Hepatocyte (in vitro differentiated cells): ENCODE measurements around the gene TOP3A. TPM values are rescaled to one million over a fixed set of nuclear protein-coding genes. Genes with fewer than 3 reads are reported as not detected.
"Not testable (repeated sequence)": the region's sequence is repeated elsewhere in the genome, so short reads cannot be mapped to it uniquely, and the experiment has no call there.

Experiments
- DNase-seq: peaks from one replicate; pipeline ENCODE4 v3.0.0-alpha.2; 2016; ENCODE audit warnings: low spot score
- H2AFZ ChIP-seq: fragments of 200-600 bp; sonication (generic); 2 replicates; pipeline ENCODE4 v1.6.0; 2016; ENCODE audit warnings: antibody characterized with exemption, mild to moderate bottlenecking
- H3K27ac ChIP-seq: fragments of 200-600 bp; sonication (generic); 2 replicates; pipeline ENCODE4 v1.5.1; 2016; ENCODE audit warnings: mild to moderate bottlenecking
- H3K27me3 ChIP-seq: fragments of 200-600 bp; sonication (generic); 2 replicates; pipeline ENCODE4 v1.6.1; 2016
- H3K36me3 ChIP-seq: fragments of 200-600 bp; sonication (generic); replicated peaks from 2 replicates; pipeline ENCODE4 v1.5.1; 2016; ENCODE audit warnings: low read depth; ENCODE audit not compliant: insufficient read depth
- H3K4me1 ChIP-seq: fragments of 200-600 bp; sonication (generic); 2 replicates; pipeline ENCODE4 v1.5.1; 2016; ENCODE audit warnings: mild to moderate bottlenecking, moderate library complexity; ENCODE audit not compliant: insufficient read depth
- H3K4me2 ChIP-seq: fragments of 200-600 bp; sonication (generic); 2 replicates; pipeline ENCODE4 v1.6.0; 2016
- H3K4me3 ChIP-seq: fragments of 200-600 bp; sonication (generic); 2 replicates; pipeline ENCODE4 v1.5.1; 2016; ENCODE audit warnings: mild to moderate bottlenecking
- H3K79me2 ChIP-seq: fragments of 200-600 bp; sonication (generic); 2 replicates; pipeline ENCODE4 v1.6.0; 2017; ENCODE audit warnings: mild to moderate bottlenecking
- H3K9me2 ChIP-seq: fragments of 200-600 bp; sonication (generic); replicated peaks from 2 replicates; pipeline ENCODE4 v1.6.0; 2017; ENCODE audit warnings: mild to moderate bottlenecking; ENCODE audit not compliant: insufficient read depth
- H3K9me3 ChIP-seq: fragments of 200-600 bp; sonication (generic); 2 replicates; pipeline ENCODE4 v1.5.1; 2016; ENCODE audit warnings: low read depth, mild to moderate bottlenecking
- H4K20me1 ChIP-seq: fragments of 200-600 bp; sonication (generic); 2 replicates; pipeline ENCODE4 v1.6.0; 2016; ENCODE audit warnings: mild to moderate bottlenecking; ENCODE audit not compliant: insufficient read depth, poor library complexity, severe bottlenecking
- EZH2 ChIP-seq: fragments of 200-600 bp; sonication (generic); IDR thresholded peaks from 2 replicates; pipeline ENCODE4 v1.6.1; 2016; ENCODE audit warnings: antibody characterized with exemption, mild to moderate bottlenecking, borderline replicate concordance
- EZH2phosphoT487 ChIP-seq: fragments of 200-600 bp; sonication (generic); IDR thresholded peaks from one replicate; pipeline ENCODE4 v1.6.1; 2018; ENCODE audit warnings: antibody characterized with exemption, mild to moderate bottlenecking, low read depth, moderate library complexity; ENCODE audit not compliant: unreplicated experiment, severe bottlenecking
- WGBS: methylation state at CpG from one replicate; pipeline ENCODE4 v1.1.6; 2016; ENCODE audit warnings: low lambda C conversion rate; ENCODE audit errors: missing lambda C conversion rate; 5-methylcytosine and 5-hydroxymethylcytosine counted together
- polyA plus RNA-seq: library from polyadenylated mRNA; unstranded; fragments of >200 nt; fragmentation: Nextera tagmentation; extraction: Ambion mirVana; gene quantifications from 2 replicates; pipeline ENCODE4 v1.2.1, GENCODE V29; 2016
- total RNA-seq: library from RNA; depleted of rRNA; stranded (reverse); fragments of >200 nt; gene quantifications from 2 replicates; pipeline ENCODE4 v1.2.3, GENCODE V29; 2014
- TF ChIP-seq, protein P1 (sequence below): fragments of 200-600 bp; sonication (generic); IDR thresholded peaks from 2 replicates; pipeline ENCODE4 v1.5.1; 2016; ENCODE audit warnings: antibody characterized with exemption, mild to moderate bottlenecking; ENCODE audit not compliant: poor library complexity

Gene TOP3A
- total and polyA plus RNA-seq, 2 experiments from 2014 or later, result 15.5 to 24.3 TPM

DNA sequence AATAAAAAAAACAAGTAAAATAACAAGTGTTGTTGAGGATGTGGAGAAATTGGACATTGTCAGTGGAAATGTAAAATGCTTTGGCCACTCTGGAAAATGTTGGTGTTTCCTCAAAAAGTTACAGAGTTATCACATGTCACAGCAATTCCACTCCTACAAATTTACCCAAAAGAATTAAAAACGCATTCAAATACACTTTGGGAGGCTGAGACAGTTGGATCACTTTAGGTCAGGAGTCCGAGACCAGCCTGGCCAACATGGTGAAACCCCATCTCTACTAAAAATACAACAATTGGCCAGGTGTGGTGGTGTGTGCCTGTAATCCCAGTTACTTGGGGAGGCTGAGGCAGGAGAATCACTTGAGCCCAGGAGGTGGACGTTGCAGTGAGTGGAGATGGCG is 5.6 kb downstream of the TOP3A start:
- WGBS, result 98% methylated on average over 4 of the region's 4 CpGs
- Histone ChIP-seq H3K9me2 (no peaks in the 10 kb centered on the region), H3K4me2 (no peak overlapping the region), H4K20me1 (no peaks in the 10 kb centered on the region), H3K27ac (no peak overlapping the region), H3K36me3 (no peaks in the 10 kb centered on the region), H3K27me3 (no peaks in the 10 kb centered on the region), H3K4me3 (no peak overlapping the region), H3K79me2 (peaks cover 48% of the 10 kb centered on the region), H3K4me1 (peaks cover 16% of the 10 kb centered on the region), H3K9me3 (no peaks in the 10 kb centered on the region), H2AFZ (no peak overlapping the region)
- DNase-seq, result no peak
- no peak for TF ChIP-seq EZH2phosphoT487
- TF ChIP-seq EZH2, result no peak
- TF ChIP-seq, protein P1, sequence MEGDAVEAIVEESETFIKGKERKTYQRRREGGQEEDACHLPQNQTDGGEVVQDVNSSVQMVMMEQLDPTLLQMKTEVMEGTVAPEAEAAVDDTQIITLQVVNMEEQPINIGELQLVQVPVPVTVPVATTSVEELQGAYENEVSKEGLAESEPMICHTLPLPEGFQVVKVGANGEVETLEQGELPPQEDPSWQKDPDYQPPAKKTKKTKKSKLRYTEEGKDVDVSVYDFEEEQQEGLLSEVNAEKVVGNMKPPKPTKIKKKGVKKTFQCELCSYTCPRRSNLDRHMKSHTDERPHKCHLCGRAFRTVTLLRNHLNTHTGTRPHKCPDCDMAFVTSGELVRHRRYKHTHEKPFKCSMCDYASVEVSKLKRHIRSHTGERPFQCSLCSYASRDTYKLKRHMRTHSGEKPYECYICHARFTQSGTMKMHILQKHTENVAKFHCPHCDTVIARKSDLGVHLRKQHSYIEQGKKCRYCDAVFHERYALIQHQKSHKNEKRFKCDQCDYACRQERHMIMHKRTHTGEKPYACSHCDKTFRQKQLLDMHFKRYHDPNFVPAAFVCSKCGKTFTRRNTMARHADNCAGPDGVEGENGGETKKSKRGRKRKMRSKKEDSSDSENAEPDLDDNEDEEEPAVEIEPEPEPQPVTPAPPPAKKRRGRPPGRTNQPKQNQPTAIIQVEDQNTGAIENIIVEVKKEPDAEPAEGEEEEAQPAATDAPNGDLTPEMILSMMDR, result no peak

DNA sequence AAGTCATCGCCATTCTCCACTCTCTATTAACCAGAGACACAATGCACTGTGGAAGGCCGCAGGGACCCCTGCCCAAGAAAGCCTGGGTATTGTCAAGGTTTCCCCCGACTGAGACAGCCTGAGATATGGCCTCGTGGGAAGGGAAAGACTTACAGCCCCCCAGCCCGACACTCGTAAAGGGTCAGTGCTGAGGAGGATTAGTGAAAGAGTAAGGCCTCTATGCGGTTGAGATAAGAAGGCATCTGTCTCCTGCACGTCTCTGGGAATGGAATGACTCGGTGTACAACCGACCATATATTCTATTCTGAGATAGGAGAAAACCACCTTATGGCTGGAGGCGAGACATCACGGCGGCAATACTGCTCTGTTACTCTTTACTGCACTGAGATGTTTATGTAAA is 11.6 kb downstream of the TOP3A start:
- H3K4me3 ChIP-seq, H3K4me2 ChIP-seq, H2AFZ ChIP-seq, H3K27ac ChIP-seq, H3K9me2 ChIP-seq, H3K79me2 ChIP-seq, H3K4me1 ChIP-seq, H3K36me3 ChIP-seq, H4K20me1 ChIP-seq, H3K27me3 ChIP-seq, H3K9me3 ChIP-seq, DNase-seq: not testable (repeated sequence)
- WGBS, result 43% methylated on average over 13 of the region's 13 CpGs

DNA sequence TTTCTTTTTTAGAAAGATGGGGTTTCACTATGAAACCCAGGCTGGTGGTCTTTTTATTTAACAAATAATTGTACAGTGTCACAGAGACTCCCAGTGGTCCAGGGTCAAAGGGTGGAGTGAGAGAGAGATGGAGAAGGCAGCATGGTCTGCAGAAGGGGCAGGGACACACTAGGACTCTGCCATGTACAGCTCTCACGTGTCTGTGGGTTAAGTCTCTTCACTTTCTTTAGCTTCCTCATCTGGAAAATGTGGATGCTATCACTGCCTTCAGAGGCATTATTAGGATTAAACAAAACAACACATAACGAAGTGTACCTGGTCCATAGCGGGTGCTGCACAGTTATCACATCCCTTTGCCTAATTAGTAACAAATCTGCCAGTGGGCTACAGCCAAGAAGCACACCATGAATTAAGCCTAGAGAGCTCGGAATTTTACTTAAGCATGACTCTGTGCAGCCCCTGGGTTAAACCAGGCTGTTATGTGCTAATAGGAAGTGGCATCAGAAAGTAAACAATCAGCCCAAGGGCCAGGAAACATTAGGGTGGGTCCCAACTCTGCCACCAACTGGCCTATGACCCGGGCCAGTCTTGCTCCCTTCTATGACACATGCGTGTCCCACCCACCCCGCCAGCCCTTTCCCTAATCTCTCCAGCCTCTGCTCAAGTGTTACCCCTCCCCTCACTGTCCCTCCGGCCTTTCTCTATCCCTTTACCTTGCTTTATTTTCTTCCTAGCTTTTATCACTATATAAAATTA is 13.9 kb downstream of the TOP3A start:
- Histone ChIP-seq H3K27me3 (no peaks in the 10 kb centered on the region), H3K4me1 (no peaks in the 10 kb centered on the region), H3K4me3 (no peak overlapping the region), H3K9me2 (no peaks in the 10 kb centered on the region), H3K79me2 (no peaks in the 10 kb centered on the region), H2AFZ (no peak overlapping the region), H3K27ac (no peak overlapping the region), H3K4me2 (no peak overlapping the region), H3K36me3 (no peaks in the 10 kb centered on the region), H4K20me1 (no peaks in the 10 kb centered on the region), H3K9me3 (no peaks in the 10 kb centered on the region)
- no peak for TF ChIP-seq EZH2
- TF ChIP-seq, protein P1, result no peak
- no peak for TF ChIP-seq EZH2phosphoT487
- 88% methylated on average over 8 of the region's 8 CpGs for WGBS
- no peak for DNase-seq

DNA sequence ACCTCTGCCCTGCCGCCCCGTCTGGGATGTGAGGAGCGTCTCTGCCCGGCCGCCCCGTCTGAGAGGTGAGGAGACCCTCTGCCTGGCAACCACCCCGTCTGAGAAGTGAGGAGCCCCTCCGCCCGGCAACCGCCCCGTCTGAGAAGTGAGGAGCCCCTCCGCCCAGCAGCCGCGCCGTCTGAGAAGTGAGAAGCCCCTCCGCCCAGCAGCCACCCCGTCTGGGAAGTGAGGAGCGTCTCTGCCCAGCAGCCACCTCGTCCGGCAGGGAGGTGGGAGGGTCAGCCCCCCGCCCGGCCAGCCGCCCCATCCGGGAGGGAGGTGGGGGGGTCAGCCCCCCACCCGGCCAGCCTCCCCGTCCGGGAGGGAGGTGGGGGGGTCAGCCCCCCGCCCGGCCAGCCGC is 16.7 kb downstream of the TOP3A start:
- not testable (repeated sequence) for H3K9me2 ChIP-seq, H3K9me3 ChIP-seq, H3K79me2 ChIP-seq, H4K20me1 ChIP-seq, H3K4me3 ChIP-seq, H3K4me1 ChIP-seq, H3K36me3 ChIP-seq, H3K4me2 ChIP-seq, H3K27ac ChIP-seq, DNase-seq, H2AFZ ChIP-seq, H3K27me3 ChIP-seq
- WGBS, result no CpG with 5 or more reads among the region's 30 CpGs
